NOMO-1 treated with dmso at 0.1 percent for 144 hours (cell line): ENCODE results near the gene CYP2U1.

Source experiments
- DNase-seq: peaks from one replicate; lab custom pipeline; 2025; ENCODE audit not compliant: unreplicated experiment; lab: John Stamatoyannopoulos, UW

CYP2U1 gene

DNA sequence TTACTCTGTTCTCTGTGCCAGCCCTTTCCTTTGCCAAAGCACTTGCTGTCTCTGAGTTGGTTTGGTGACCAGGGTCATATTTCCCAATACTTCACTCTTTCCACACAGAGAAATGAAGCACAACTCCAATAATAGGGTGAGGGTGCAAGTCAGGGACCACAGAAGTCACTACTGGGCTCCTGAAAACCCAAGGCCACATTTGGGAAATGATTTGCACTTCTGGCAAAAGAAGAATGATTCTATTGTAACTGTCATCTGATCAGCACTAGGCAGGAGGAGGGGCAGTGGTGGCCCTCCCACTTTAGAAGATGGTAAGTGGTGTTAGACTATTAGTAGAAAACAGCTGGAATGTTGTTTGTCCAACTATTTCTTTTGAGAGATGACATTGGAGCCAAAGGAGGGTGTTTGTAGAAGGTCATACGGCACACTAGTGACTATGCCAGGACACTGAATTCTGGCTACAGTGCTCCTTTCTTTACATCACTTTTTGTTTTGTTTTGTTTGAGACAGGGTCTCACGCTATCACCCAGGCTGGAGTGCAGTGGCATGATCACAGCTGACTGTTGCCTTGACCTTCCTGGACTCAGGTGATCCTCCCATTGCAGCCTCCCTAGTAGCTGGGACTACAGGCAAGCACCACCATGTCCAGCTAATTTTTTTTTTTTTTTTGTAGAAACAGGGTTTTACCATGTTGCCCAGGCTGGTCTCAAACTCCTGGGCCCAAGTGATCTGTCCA is 47.5 kb downstream of the CYP2U1 start:
- no peak for DNase-seq

GRCh38 chr4:107987916-107988762 is 56.8 kb downstream of the CYP2U1 start:
- no peak for DNase-seq

DNA sequence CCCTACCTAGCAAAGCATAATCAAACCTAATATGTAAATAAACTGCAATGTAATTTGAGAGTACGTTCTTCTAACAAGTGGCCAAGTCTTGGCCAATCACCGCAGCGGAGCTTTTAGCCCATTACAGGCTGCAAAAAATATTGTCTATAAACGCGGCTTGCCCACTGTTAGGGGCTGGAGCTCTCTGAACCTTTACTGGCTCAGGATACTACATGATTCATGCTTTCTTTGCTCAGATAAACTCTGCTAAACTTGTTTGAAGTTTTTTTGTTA is 57.4 kb downstream of the CYP2U1 start:
- no peak for DNase-seq

- DNase-seq: no peak
Observed at GRCh38 chr4:107989162-107989536, 57.8 kb downstream of the CYP2U1 start.

GRCh38 chr4:107989537-107990386 is 58.4 kb downstream of the CYP2U1 start, which contains the start of gene HADH:
HADH (plus strand) TSS chr4:107989889; CDS start chr4:107989933, 44 bp downstream.
- DNase-seq: peak; percentile 88

DNA sequence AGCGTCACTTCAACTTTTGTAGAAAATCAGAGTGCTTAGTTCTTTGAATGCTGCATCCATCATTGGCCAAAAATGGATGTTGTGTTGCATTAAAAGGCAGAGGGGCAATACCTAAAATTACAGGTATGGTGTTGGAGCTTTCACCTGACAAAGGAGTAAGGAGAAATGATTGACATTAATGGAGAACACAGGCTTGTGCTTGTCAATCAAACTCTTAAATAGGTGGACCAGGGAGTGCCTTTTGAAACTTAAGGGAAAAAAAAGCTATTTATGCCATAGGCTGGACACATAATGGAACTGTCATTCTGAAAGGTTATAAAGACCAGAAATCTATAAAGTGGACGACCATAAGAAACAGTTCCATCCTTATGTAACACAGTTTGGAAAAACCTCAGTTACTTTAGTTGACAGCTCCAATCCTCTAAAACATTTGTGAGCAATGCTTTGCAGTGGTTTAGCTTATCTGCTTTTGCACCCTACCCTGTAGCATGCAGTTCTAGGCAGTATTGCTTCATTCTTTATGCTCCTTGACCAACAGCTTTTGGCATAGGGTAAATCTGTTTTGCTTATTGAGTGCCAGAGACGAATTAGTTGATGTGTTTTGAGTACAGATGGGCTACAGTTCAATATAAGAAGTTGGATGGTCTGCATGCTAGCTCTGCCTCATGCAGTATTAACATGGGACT is 60.7 kb downstream of the CYP2U1 start:
- DNase-seq: no peak

- no peak for DNase-seq
Observed at GRCh38 chr4:107993969-107994368, 62.6 kb downstream of the CYP2U1 start.

DNA sequence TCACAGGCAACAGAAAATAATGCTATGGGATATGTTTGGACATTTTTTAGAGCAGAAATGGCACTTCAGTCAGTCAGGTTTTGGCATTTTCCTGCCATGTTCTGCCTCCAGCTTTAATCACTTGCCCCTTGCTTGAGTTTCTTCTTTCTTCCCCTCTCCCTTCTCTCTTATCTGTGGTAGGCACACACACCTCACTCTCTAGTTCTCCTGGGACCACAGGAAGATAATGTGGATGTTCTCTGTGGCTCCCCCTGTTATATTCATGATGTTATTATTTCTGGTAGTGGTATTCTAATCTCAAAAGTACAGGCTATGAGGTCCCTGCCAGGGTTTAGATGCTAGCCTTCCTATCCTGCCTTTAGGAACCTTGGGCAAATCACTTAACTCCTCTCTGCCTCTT is 63.5 kb downstream of the CYP2U1 start:
- no peak for DNase-seq

GRCh38 chr4:107996949-107997788 is 65.8 kb downstream of the CYP2U1 start:
- DNase-seq: no peak

- DNase-seq: no peak
Observed at GRCh38 chr4:107997794-107998193, 66.4 kb downstream of the CYP2U1 start.

- DNase-seq: no peak
Observed at GRCh38 chr4:107999932-108000539, 68.7 kb downstream of the CYP2U1 start.

DNA sequence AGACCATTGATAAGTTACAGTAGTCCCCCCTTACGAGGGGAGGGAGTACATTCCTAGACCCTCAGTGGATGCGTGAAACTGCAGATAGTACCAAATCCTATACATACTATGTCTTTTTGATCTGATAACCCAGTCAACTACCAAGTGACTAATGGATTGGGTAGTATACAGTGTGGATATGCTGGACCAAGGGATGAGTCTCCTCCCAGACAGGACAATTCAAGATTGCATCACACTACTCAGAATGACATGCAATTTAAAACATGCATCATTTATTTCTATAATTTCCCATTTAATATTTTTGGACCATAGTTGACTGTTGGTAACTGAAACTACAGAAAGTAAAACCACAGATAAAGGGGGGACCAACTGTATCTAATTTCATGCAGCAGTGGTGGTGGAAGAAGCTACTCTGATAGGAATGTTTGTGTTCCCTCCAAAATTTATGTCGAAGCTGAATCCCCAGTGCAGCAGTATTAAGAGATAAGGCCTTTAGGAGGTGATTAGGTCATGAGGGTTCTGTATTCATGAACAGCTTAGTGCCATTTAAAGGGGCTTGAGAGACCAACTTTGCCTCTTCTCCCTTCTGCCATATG is 70.3 kb downstream of the CYP2U1 start:
- no peak for DNase-seq
